GM18867 (cell line): Measurements from ENCODE around the gene VASH2.
"Not testable (repeated sequence)": the region's sequence is repeated elsewhere in the genome, so short reads cannot be mapped to it uniquely, and the experiment has no call there.

ENCODE experiments used
- ATAC-seq: cut with Tn5 transposase; IDR thresholded peaks from one replicate; pipeline ENCODE4 v1.9.1; 2021; ENCODE audit warnings: mild to moderate bottlenecking, moderate library complexity; ENCODE audit not compliant: unreplicated experiment

VASH2 gene

DNA sequence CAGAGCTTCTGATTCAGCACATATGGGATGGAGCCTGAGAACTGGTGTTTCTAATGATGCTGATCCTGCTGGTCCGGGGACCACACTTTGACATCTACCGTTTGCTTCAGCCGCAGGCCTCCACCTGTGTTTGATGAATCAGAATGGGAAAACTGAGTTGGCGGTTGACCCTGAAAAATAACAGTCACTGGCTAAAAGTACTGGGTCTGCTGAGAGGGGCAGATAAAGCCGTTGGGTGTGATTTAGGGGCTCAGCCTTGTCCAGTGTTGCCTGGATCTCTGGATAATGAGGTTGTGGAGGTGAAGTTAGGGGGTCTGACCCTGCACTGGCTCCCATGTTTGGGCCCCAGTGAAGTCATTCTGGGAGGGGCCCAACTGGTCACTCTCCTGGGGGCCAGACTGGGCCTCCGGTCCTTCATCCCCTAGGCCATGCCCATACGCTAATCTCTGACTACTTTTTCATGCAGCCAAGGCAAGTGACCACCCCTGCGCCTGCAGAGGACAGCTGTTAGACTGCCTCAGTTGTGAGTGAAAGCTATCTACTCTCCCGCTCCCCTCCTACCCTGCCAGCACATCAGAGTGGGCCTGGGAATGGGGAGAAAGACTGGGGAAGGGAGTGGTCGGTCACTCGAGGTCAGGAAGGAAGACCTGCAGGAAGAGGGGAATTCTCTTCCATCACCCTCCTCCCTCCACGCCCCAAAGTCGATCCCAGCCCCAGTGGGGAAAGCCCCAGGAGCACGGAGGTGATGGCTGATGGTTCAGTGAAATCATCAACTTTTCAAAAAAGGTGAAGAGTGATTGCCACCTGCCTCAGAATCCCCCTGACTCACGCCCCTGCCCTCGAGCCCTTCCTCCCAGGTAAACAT, 27.7 kb downstream of the VASH2 start:
- peak; percentile 39 for ATAC-seq

DNA sequence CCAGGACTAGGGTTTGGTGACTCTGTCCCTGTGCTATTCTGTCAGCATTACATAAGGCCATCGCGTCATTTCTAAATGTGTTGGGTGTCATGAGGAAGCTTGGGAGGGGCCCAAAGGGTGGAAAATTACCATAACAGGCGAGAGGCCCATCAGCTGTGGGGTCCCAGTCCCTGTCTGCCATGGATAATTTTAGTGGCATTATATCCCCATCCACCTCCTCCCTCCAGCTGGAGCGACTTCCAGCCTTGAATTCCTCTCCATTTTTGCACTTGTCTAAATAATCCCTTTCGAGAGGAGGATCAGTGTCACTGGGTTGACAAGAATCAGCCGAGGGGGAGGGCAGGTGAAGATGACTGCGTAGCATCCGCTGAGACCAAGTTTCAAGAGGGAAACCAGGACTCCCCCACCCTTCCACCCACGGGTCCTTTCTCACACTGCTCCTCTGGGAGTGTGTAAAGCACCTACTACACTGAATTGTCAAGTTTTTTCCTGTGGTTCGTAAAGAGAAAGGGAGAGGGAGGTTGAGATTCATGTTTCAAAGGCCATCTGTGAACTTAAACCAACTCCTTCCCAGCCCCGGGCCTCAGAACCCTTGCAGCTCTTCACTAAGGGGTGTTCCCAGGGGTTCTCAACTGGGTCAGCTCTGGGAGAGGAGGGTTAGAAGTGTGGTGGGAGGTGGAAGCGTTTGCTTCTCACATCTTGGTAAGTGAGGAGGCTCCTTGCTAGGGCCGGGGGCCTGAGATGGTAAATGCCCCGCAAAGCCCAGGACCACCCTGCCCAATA, 29.2 kb downstream of the VASH2 start:
- peak; percentile 72 for ATAC-seq

DNA sequence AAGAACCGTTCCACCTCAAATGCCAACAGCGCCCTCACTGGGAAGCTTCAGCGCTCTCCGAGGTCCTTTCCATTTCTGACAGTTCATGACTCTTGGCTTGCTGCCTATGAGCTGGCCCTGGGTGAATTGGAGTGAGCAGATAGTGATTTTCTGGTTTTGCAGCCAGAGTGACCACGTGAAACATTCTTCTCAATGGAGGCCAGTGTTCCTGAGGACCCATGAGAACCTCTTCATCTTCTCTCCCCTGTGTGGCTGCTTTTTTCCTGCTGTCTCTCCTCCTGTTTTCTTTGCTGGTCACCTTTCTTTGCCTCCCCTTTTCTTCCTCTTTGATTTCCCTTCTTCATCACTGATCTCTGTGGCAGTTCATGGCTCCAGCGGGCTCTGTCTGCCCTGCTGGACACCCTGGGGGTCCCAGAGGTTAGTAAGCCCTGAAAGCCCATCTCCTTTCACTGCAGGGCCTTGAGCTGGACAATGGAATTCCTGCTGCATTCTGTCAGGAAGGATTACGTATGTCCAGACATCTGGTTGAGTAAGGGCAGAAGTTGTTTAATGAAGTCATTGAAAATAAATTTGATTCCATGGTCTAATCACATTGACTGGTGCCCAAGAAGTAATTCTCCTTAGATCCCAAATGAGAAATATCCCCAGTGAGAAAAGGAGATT, 29.9 kb downstream of the VASH2 start:
- peak; percentile 2 for ATAC-seq

GRCh38 chr1:212981025-212981495, 30.7 kb downstream of the VASH2 start:
- ATAC-seq, result no peak

DNA sequence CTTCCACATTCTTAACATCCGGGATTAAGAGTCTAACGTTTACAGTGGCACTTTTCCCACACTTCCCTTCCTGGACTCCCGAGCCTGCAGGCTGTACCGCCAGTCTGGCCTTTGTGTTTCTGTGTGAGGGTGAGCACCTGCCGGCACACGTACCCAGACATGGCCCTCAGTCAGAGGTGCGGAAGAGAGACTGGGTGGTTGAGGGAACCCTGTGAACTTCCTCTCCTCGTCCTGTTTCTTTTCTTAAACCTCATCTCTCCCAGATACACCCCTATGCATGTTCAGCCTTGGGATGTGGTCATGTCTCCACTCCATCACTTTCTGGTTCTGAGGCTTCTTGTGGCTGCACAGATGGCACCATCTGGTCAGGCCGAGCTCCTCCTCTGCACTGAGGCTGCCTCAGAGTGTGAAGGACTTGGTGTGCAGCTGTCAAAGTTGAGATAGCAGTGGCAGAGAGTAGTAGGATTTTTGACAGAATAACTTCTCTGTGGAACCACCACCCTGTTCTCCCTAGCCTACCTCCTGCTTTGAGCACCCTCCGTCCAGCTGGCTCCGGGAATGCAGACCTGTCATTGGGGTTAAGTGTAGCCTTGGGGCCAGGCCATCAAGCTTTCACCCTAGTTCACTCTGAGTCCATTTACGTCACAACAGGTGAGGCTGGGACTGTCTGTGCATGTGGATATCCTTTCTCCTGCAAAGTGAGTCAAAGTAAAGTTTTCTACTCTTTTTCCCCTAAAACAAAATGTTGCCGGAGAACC, 31.4 kb downstream of the VASH2 start:
- ATAC-seq, result peak; percentile 54

- no peak for ATAC-seq
These were observed 32.2 kb downstream of the VASH2 start for GRCh38 chr1:212982430-212983152.

DNA sequence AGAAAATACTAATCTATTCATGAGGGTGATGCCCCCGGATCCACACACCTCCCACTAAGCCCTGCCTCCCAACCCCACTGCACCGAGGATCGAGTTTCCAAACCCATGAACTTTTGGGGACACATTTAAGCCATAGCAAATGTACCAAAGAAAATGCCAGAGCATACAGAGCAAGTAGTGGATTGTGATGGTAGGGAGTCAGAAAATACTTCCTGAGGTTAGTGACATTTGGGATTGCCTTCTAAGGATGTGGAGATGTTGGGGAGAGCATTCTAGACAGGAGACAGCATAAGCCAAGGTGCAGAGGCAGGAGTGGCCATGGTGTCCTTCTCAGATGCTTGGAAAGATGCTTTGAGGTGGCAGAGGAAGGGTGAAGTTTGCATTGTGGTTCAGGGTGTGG, 33.1 kb downstream of the VASH2 start:
- ATAC-seq, result no peak

DNA sequence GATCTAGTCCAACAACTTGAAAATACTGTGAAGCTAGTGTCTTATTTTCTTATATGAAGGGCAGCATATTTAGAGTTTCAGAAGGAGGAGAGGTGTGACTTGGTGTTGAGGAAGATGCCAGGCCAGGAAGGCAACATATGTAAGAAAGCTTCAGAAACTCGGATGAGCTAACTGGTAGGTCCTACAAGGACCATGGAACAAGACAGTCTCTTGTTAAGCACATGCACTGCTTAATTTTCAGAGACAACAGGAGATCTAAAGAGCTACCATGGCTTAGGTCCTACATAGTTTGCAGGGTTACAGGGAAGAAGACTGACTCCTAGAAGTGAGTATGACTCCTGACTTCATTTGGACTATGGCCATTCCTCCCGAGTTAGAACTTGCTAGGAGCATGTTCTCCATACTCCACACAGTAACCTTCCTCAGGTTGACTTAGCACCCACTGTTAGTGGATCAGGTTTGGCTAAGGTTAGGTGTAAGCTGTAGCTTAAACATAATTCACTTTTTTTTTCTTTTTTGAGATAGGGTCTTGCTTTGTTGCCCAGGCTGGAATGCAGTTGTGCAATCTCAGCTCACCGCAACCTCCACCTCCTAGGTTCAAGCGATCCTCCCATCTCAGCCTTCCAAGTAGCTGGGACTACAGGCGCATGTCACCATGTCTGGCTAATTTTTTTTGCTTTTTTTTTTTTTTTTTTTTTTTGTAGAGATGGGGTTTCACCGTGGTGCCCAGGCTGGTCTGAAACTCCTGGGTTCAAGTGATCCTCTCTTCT, 34.4 kb downstream of the VASH2 start:
- no peak for ATAC-seq

- ATAC-seq, result no peak
These were observed 36.2 kb downstream of the VASH2 start for GRCh38 chr1:212986551-212986950.

GRCh38 chr1:212987702-212988322, 37.5 kb downstream of the VASH2 start:
- ATAC-seq, result no peak

- no peak for ATAC-seq
These were observed 39.9 kb downstream of the VASH2 start for GRCh38 chr1:212990276-212990675.

DNA sequence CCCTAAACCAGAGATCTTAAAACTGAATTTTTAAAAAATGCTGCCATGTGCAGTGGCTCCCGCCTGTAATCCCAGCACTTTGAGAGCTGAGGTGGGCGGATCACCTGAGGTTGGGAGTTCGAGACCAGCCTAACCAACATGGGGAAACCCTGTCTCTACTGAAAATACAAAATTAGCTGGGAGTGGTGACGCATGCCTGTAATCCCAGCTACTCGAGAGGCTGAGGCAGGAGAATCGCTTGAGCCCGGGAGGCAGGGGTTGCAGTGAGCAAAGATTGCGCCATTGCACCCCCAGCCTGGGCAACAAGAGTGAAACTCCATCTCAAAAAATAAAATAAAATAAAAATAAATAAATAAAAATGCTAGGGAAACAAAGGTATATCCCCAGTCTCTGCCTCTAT, 43.6 kb downstream of the VASH2 start:
- ATAC-seq, result not testable (repeated sequence)

DNA sequence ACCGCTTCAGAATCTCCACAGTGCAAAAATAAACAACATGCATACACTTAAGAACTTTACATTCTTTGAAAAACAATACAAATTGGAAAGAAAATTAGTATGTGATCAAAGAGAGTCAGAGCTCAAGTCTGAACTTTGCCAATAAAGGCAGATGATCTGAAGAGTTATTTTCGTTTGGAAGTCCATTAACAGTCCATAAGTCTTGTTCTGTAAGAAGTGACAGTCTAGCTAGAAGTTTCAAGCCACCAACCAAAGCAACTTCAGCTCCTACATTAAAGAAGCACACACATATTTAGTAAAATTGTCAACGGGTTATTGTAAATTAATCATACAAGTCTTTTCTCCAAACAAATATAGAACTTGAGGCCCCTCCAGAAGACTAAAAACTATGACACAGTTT, 44.6 kb downstream of the VASH2 start:
- ATAC-seq, result no peak

DNA sequence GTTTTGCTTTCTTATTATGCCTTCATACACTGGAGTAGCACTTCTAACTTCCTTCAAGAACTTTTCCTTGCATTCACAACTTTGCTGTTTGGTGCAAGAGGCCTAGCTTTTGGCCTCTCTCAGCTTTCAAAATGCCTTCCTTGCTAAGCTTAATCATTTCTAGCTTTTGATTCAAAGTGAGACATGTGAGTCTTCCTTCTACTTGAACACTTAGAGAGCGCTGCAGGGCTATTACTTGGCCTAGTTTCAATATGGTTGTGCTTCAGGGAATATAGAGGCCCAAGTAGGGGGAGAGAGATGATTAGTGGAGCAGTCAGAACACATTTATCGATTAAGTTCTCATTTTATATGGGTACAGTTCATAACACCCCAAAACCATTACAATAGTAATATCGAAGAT, 52.9 kb downstream of the VASH2 start:
- no peak for ATAC-seq

DNA sequence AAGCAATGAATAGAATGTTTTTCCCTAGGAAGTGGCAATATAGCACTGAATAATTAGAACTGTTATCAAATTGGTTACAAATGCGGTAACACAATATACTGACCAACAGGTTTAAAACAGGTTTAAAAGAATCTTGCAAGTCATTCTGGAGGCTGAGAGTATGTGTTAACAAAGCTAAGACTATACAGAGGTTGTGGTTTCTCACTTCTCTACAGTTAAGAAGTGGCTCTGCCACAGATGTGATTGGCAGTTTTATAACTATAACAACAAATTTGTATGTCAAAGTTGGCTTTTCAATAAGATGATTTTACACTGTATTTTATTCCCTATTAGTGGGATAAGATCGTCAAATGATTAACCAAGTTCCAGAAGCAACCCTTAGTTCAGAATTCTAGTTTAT, 58.2 kb downstream of the VASH2 start:
- ATAC-seq, result peak; percentile 96

- ATAC-seq, result no peak
These were observed 64.3 kb downstream of the VASH2 start for GRCh38 chr1:213014642-213015041.

- ATAC-seq, result peak; percentile 95
These were observed 65.0 kb downstream of the VASH2 start, which contains the start of gene ANGEL2 for GRCh38 chr1:213015099-213016050. Gene ANGEL2, minus strand, starts transcription at chr1:213015867. Its CDS starts 196 bp downstream, at chr1:213015671.
